Right lobe of liver (tissue), 4 donors: ENCODE results near the gene MAP3K4.

ENCODE experiments used
- POLR2A ChIP-seq: fragments of 450-650 bp; IDR thresholded peaks from one replicate; pipeline ENCODE4 v1.6.1; 2017; ENCODE audit warnings: antibody characterized with exemption, mild to moderate bottlenecking
- TF ChIP-seq, protein P1 (sequence below), 4 donors: fragments of 200-600 bp in 3 of 4; fragments of 450-650 bp in 1 of 4; IDR thresholded peaks; one replicate each; pipeline versions ENCODE4 v1.5.1 to v1.8.0; 2016 to 2022; ENCODE audit warnings: antibody characterized with exemption in 4 of 4, mild to moderate bottlenecking in 2 of 4
- donor health status: DM: no; HTN: no; CAD: no.
- donor health status: DM: no; HTN: no; CAD: no.
- donor health status: DM: no; HTN: yes; CAD: no.

DNA sequence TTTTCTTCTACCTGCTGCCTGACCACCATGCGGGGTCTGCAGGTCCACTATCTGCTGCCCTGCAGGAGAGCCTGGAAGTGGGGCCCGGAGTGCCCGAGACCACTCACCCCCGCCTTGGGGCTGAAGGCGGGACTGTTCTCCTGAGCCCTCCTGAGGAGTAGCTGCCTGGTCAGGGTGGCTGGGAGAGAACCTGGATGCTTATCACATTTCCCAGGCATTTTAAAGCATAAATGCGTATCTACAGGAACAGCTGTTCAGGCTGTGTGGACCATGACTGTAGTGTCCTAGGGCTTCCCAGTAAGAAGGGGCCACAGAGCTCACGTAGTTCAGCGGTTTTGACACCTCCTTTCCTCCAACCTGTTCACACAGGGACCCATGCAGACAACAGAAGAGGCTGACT, 159.0 kb downstream of the MAP3K4 start:
- TF ChIP-seq, protein P1, sequence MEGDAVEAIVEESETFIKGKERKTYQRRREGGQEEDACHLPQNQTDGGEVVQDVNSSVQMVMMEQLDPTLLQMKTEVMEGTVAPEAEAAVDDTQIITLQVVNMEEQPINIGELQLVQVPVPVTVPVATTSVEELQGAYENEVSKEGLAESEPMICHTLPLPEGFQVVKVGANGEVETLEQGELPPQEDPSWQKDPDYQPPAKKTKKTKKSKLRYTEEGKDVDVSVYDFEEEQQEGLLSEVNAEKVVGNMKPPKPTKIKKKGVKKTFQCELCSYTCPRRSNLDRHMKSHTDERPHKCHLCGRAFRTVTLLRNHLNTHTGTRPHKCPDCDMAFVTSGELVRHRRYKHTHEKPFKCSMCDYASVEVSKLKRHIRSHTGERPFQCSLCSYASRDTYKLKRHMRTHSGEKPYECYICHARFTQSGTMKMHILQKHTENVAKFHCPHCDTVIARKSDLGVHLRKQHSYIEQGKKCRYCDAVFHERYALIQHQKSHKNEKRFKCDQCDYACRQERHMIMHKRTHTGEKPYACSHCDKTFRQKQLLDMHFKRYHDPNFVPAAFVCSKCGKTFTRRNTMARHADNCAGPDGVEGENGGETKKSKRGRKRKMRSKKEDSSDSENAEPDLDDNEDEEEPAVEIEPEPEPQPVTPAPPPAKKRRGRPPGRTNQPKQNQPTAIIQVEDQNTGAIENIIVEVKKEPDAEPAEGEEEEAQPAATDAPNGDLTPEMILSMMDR (IDR thresholded peaks at IDR 0.05): no peak
- TF ChIP-seq POLR2A: no peak
